ENCODE measurements around the gene BPIFB1. TPM values are rescaled to one million over a fixed set of nuclear protein-coding genes. Genes with fewer than 3 reads are reported as not detected.

BPIFB1 gene
- total and polyA plus RNA-seq, 2 donors (not counting 3 experiments of a cell fraction or from before 2014, with no cell fraction given): not detected

DNA sequence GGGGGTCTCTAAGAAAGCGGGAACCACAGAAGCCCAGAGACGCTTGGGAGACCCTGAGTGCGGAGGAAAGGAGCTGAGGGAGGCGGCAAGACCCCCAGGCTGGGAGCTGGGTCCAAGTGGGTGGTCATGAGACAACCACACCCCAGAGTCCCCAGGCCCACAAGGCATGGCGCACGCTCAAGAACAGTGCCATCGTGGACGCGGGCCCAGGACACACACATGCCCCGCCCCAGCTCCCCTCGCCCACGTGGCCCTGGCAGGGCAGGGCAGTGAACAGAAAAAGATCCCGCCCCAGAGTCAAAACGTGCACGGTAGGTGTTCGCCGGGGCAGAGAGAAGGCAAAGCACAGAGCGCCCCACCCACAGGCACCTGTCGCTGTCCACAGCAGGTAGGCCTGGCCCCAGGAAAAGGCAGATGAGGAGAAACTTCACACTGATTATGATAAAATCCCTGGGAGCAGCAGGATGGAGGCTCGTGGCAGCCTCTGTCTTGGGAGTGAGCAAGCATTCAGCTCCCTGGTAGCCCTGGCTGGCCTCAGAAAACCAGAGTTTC lies 50.0 kb downstream of the BPIFB1 start:
- ChIA-PET POLR2A (no interaction called here), CTCF (no interaction called here)
- H3K27ac ChIP-seq (ENCODE audit: insufficient read depth, low read depth, low read length): no peak overlapping the region
- H3K27me3 ChIP-seq (ENCODE audit: control insufficient read depth in 2 of 2, insufficient read depth in 2 of 2, low read length in 2 of 2): peaks cover 0 to 3% of the 10 kb centered on the region in 2 experiments
- H3K79me2 ChIP-seq (ENCODE audit: control insufficient read depth, insufficient read depth, low read length): no peaks in the 10 kb centered on the region
- BruUV-seq (replicated peaks): no TSS peak
- no peaks in the 10 kb centered on the region for H4K20me1 ChIP-seq (replicated peaks; ENCODE audit: control insufficient read depth, extremely low read depth, insufficient read depth, low read length)
- intact Hi-C loops (cut with micrococcal nuclease): no loop called here
- no peaks in the 10 kb centered on the region for H3K9me3 ChIP-seq (replicated peaks; ENCODE audit: control insufficient read depth, insufficient read depth, low read length)
- H2AFZ ChIP-seq (ENCODE audit: low read depth, low read length): no peak overlapping the region
- TF ChIP-seq, protein P1, sequence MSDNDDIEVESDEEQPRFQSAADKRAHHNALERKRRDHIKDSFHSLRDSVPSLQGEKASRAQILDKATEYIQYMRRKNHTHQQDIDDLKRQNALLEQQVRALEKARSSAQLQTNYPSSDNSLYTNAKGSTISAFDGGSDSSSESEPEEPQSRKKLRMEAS (IDR thresholded peaks at IDR 0.05; ENCODE audit: insufficient read depth, insufficient read length): no peak
- TF ChIP-seq POLR2AphosphoS5 (IDR thresholded peaks at IDR 0.05; ENCODE audit: insufficient read depth, low read depth, low read length) (no peak), POLR2A (IDR thresholded peaks at IDR 0.05; ENCODE audit: low read depth, low read length) (no peak)
- H3K4me2 ChIP-seq (ENCODE audit: insufficient read depth, low read length): no peak overlapping the region
- H3K9ac ChIP-seq (replicated peaks; ENCODE audit: extremely low read depth, insufficient read depth, low read length): no peak overlapping the region
- dilution Hi-C loops (cut with MboI; ENCODE audit: extremely low pct_ligation_motif_present, low sequenced_read_pairs): no loop called here
- no peaks in the 10 kb centered on the region for H3K36me3 ChIP-seq (ENCODE audit: control insufficient read depth in 2 of 2, extremely low read depth in 1 of 2, insufficient read depth in 2 of 2, low read length in 2 of 2)
- H3K9me1 ChIP-seq (replicated peaks; ENCODE audit: control insufficient read depth, extremely low read depth, insufficient read depth, low read length): no peaks in the 10 kb centered on the region
- DNase-seq (ENCODE audit: low read depth, low spot score): no peak
- no peaks in the 10 kb centered on the region for H3K4me1 ChIP-seq (ENCODE audit: control insufficient read depth, extremely low read depth, insufficient read depth, low read length)
- no peak overlapping the region for H3K4me3 ChIP-seq (replicated peaks in 1 of 3; ENCODE audit: insufficient read depth in 1 of 3, low read depth in 1 of 3, low read length in 3 of 3)
- no peak for FAIRE-seq

DNA sequence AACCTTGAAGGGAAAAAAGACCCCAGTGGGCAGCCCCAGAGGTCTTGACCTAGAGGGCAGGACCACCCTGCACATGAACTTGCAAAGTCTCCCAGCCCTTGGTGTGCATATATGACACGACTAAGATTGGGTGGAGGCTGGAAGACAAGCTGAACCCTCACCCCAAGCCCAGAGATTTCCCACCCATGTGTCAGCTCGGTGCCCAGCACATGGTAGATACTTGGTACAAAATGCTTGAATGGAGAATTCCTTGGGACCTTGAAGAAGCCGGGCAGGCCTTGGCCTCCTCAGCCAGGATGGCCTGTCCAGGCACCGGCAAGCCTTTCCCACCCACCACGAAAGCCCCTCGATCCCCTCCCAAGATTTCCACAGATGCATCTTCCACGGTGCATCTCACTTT lies 50.6 kb downstream of the BPIFB1 start:
- Histone ChIP-seq H3K9me3 (replicated peaks; ENCODE audit: control insufficient read depth, insufficient read depth, low read length) (no peaks in the 10 kb centered on the region), H3K27ac (ENCODE audit: insufficient read depth, low read depth, low read length) (no peak overlapping the region), H3K27me3 (ENCODE audit: control insufficient read depth in 2 of 2, insufficient read depth in 2 of 2, low read length in 2 of 2) (peaks cover 0 to 3% of the 10 kb centered on the region in 2 experiments), H3K4me3 (replicated peaks in 1 of 3; ENCODE audit: insufficient read depth in 1 of 3, low read depth in 1 of 3, low read length in 3 of 3) (no peak overlapping the region), H3K79me2 (ENCODE audit: control insufficient read depth, insufficient read depth, low read length) (no peaks in the 10 kb centered on the region), H4K20me1 (replicated peaks; ENCODE audit: control insufficient read depth, extremely low read depth, insufficient read depth, low read length) (no peaks in the 10 kb centered on the region), H3K9ac (replicated peaks; ENCODE audit: extremely low read depth, insufficient read depth, low read length) (no peak overlapping the region), H3K4me2 (ENCODE audit: insufficient read depth, low read length) (no peak overlapping the region), H3K9me1 (replicated peaks; ENCODE audit: control insufficient read depth, extremely low read depth, insufficient read depth, low read length) (no peaks in the 10 kb centered on the region), H3K4me1 (ENCODE audit: control insufficient read depth, extremely low read depth, insufficient read depth, low read length) (no peaks in the 10 kb centered on the region), H2AFZ (ENCODE audit: low read depth, low read length) (no peak overlapping the region), H3K36me3 (ENCODE audit: control insufficient read depth in 2 of 2, extremely low read depth in 1 of 2, insufficient read depth in 2 of 2, low read length in 2 of 2) (no peaks in the 10 kb centered on the region)
- no TSS peak for BruUV-seq (replicated peaks)
- dilution Hi-C loops (cut with MboI; ENCODE audit: extremely low pct_ligation_motif_present, low sequenced_read_pairs) (no loop called here), intact Hi-C loops (cut with micrococcal nuclease) (no loop called here)
- FAIRE-seq: no peak
- ChIA-PET POLR2A (no interaction called here), CTCF (no interaction called here)
- DNase-seq (ENCODE audit: low read depth, low spot score): no peak
- TF ChIP-seq POLR2AphosphoS5 (IDR thresholded peaks at IDR 0.05; ENCODE audit: insufficient read depth, low read depth, low read length): no peak
- TF ChIP-seq POLR2A (IDR thresholded peaks at IDR 0.05; ENCODE audit: low read depth, low read length): no peak
- TF ChIP-seq MYC (IDR thresholded peaks at IDR 0.05; ENCODE audit: low read depth, low read length): no peak
